Activated naive CD4-positive, alpha-beta T cell treated with anti-CD3 and anti-CD28 coated beads, Interleukin-2, amount 50 U/mL, for 72 hours (primary cell): Measurements from ENCODE around the gene RBFOX2. TPM values are rescaled to one million over a fixed set of nuclear protein-coding genes. Genes with fewer than 3 reads are reported as not detected.

Source experiments
- ATAC-seq, 2 donors: fragments of 150-1000 bp; cut with Tn5 transposase; 2 replicates each; pipeline ENCODE4 v1.10.0; 2021; ENCODE audit warnings: mild to moderate bottlenecking in 2 of 2, moderate library complexity in 2 of 2
- DNase-seq, 2 donors: peaks; one replicate each; pipeline ENCODE4 v3.0.0; 2021 to 2022; ENCODE audit warnings: low spot score in 2 of 2
- H3K27ac Mint-ChIP-seq, 2 donors: one replicate each; pipeline ENCODE4 v1.8.0; 2022; ENCODE audit warnings: mild to moderate bottlenecking in 2 of 2, mixed read lengths in 2 of 2
- H3K36me3 Mint-ChIP-seq, 2 donors: one replicate each; pipeline ENCODE4 v1.8.0; 2022; ENCODE audit warnings: mixed read lengths in 2 of 2
- H3K9me3 Mint-ChIP-seq, 2 donors: one replicate each; pipeline ENCODE4 v1.8.0; 2022; ENCODE audit warnings: mixed read lengths in 2 of 2
- total RNA-seq, 2 donors: library from RNA; stranded (reverse); gene quantifications; one replicate each; pipeline ENCODE4 v1.2.3, GENCODE V29; 2022

RBFOX2 gene
- total RNA-seq, 2 donors from 2014 or later: 2.2 to 4.9 TPM

- no peaks in the 10 kb centered on the region for H3K9me3 Mint-ChIP-seq
- DNase-seq (no peak), ATAC-seq (no peak)
- H3K27ac Mint-ChIP-seq: peak overlapping the region in 1 of 2 donors; percentile 6
- no peaks in the 10 kb centered on the region for H3K36me3 Mint-ChIP-seq
Observed at GRCh38 chr22:35911877-35912276, 116.7 kb downstream of the RBFOX2 start.

- no peak overlapping the region for H3K27ac Mint-ChIP-seq
- ATAC-seq (no peak), DNase-seq (no peak)
- H3K36me3 Mint-ChIP-seq: no peaks in the 10 kb centered on the region
- no peaks in the 10 kb centered on the region for H3K9me3 Mint-ChIP-seq
Observed at GRCh38 chr22:35910926-35911325, 117.7 kb downstream of the RBFOX2 start.

GRCh38 chr22:35910003-35910769, 118.4 kb downstream of the RBFOX2 start:
- ATAC-seq (no peak), DNase-seq (no peak)
- Mint-ChIP-seq H3K9me3 (no peaks in the 10 kb centered on the region), H3K36me3 (no peaks in the 10 kb centered on the region), H3K27ac (no peak overlapping the region)

GRCh38 chr22:35905894-35906293, 122.7 kb downstream of the RBFOX2 start:
- H3K27ac Mint-ChIP-seq: no peak overlapping the region

GRCh38 chr22:35904752-35905151, 123.9 kb downstream of the RBFOX2 start:
- no peak for ATAC-seq
- no peak for DNase-seq
- H3K9me3 Mint-ChIP-seq: no peaks in the 10 kb centered on the region
- H3K36me3 Mint-ChIP-seq: no peaks in the 10 kb centered on the region
- H3K27ac Mint-ChIP-seq: no peak overlapping the region

More at GRCh38 chr22:35905894-35906293, 122.7 kb downstream of the RBFOX2 start:
- DNase-seq (no peak), ATAC-seq (no peak)
- Mint-ChIP-seq H3K36me3 (no peaks in the 10 kb centered on the region), H3K9me3 (no peaks in the 10 kb centered on the region)

- Mint-ChIP-seq H3K9me3 (no peaks in the 10 kb centered on the region), H3K36me3 (no peaks in the 10 kb centered on the region), H3K27ac (no peak overlapping the region)
- DNase-seq (no peak), ATAC-seq (no peak)
Observed at GRCh38 chr22:35904336-35904692, 124.3 kb downstream of the RBFOX2 start.

- ATAC-seq (no peak), DNase-seq (no peak)
- H3K36me3 Mint-ChIP-seq: no peaks in the 10 kb centered on the region
- no peaks in the 10 kb centered on the region for H3K9me3 Mint-ChIP-seq
- H3K27ac Mint-ChIP-seq: no peak overlapping the region
Observed at GRCh38 chr22:35903571-35904335, 124.9 kb downstream of the RBFOX2 start.

- H3K36me3 Mint-ChIP-seq: no peaks in the 10 kb centered on the region
- peak; percentile 41 to 64 for ATAC-seq
- no peaks in the 10 kb centered on the region for H3K9me3 Mint-ChIP-seq
- no peak overlapping the region for H3K27ac Mint-ChIP-seq
- DNase-seq: no peak
Observed at GRCh38 chr22:35900483-35901168, 128.0 kb downstream of the RBFOX2 start.

- Mint-ChIP-seq H3K27ac (no peak overlapping the region), H3K9me3 (no peaks in the 10 kb centered on the region), H3K36me3 (no peaks in the 10 kb centered on the region)
- DNase-seq (no peak), ATAC-seq (no peak)
Observed at GRCh38 chr22:35899736-35900135, 128.9 kb downstream of the RBFOX2 start.

- ATAC-seq: no peak
- Mint-ChIP-seq H3K27ac (peak overlapping the region in 1 of 2 donors; percentile 15), H3K9me3 (no peaks in the 10 kb centered on the region), H3K36me3 (no peaks in the 10 kb centered on the region)
- no peak for DNase-seq
Observed at GRCh38 chr22:35896111-35896705, 132.4 kb downstream of the RBFOX2 start.

- ATAC-seq: no peak
- no peak for DNase-seq
- H3K27ac Mint-ChIP-seq: no peak overlapping the region
- no peaks in the 10 kb centered on the region for H3K36me3 Mint-ChIP-seq
- H3K9me3 Mint-ChIP-seq: no peaks in the 10 kb centered on the region
Observed at GRCh38 chr22:35894937-35895708, 133.5 kb downstream of the RBFOX2 start.

GRCh38 chr22:35894464-35894878, 134.2 kb downstream of the RBFOX2 start:
- Mint-ChIP-seq H3K9me3 (no peaks in the 10 kb centered on the region), H3K27ac (no peak overlapping the region), H3K36me3 (no peaks in the 10 kb centered on the region)
- ATAC-seq (no peak), DNase-seq (no peak)

- ATAC-seq: no peak
- no peak for DNase-seq
- no peaks in the 10 kb centered on the region for H3K36me3 Mint-ChIP-seq
- H3K9me3 Mint-ChIP-seq: no peaks in the 10 kb centered on the region
- no peak overlapping the region for H3K27ac Mint-ChIP-seq
Observed at GRCh38 chr22:35893698-35894097, 134.9 kb downstream of the RBFOX2 start.

GRCh38 chr22:35892192-35892591, 136.4 kb downstream of the RBFOX2 start:
- ATAC-seq (no peak), DNase-seq (no peak)
- Mint-ChIP-seq H3K9me3 (no peaks in the 10 kb centered on the region), H3K36me3 (no peaks in the 10 kb centered on the region), H3K27ac (peak overlapping the region in 1 of 2 donors; percentile 54)

GRCh38 chr22:35891442-35891841, 137.2 kb downstream of the RBFOX2 start:
- no peak overlapping the region for H3K27ac Mint-ChIP-seq
- DNase-seq (no peak), ATAC-seq (no peak)
- H3K9me3 Mint-ChIP-seq: no peaks in the 10 kb centered on the region
- H3K36me3 Mint-ChIP-seq: no peaks in the 10 kb centered on the region

- DNase-seq (no peak), ATAC-seq (no peak)
- no peak overlapping the region for H3K27ac Mint-ChIP-seq
- no peaks in the 10 kb centered on the region for H3K9me3 Mint-ChIP-seq
- no peaks in the 10 kb centered on the region for H3K36me3 Mint-ChIP-seq
Observed at GRCh38 chr22:35889071-35889470, 139.6 kb downstream of the RBFOX2 start.
